Retina (tissue), 1 donor: ENCODE data around the gene TMEM132C.

Source experiments
- DNase-seq: peaks from one replicate; pipeline ENCODE4 v3.0.0-alpha.2; 2016

Gene TMEM132C

GRCh38 chr12:128729628-128730121, 462.7 kb downstream of the TMEM132C start:
- no peak for DNase-seq

DNA sequence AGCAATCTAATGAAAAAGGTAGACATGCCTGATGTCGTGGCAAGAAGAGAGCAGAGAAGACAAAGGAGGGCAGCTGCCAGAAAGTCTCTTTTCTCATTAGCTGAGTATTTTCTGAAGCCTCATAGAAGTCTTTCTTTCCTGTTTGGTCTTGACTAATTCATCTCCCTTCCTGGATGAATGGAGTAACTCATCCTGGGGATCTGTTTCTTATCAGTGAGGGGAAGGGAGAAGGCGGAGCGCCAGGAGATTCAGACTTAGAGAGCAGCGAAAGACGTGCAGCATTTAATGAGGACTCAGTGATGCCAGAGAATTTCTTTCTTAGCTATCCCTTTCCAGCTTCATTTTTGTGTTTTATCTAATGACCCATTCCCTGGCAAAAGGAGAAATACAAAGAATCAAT, 467.4 kb downstream of the TMEM132C start:
- peak; percentile 10 for DNase-seq

- no peak for DNase-seq
These were observed 470.5 kb downstream of the TMEM132C start for GRCh38 chr12:128737292-128737966.

GRCh38 chr12:128743916-128744315, 476.9 kb downstream of the TMEM132C start:
- no peak for DNase-seq

- no peak for DNase-seq
These were observed 479.1 kb downstream of the TMEM132C start for GRCh38 chr12:128745772-128746689.

DNA sequence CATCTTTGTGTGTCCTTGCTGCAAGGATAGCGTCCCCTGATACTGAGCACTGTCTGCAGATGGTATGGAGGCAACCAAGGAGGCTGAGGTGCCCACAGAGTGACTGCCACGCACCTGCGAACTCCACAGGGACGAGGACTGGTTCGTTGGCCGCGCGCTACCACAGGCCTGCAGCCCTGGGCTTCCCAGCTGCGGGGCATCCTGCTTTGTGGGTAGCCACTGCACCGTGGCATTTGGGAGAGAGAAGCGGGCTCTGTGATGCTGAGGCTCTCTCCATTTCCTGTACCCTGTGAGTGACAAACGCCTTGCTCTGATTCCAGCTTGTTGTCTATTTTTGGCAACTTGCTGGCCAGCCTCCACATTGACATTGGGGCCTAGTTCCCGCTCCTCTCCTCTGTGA, 480.5 kb downstream of the TMEM132C start:
- DNase-seq: no peak

GRCh38 chr12:128752386-128752785, 485.4 kb downstream of the TMEM132C start:
- DNase-seq: no peak

DNA sequence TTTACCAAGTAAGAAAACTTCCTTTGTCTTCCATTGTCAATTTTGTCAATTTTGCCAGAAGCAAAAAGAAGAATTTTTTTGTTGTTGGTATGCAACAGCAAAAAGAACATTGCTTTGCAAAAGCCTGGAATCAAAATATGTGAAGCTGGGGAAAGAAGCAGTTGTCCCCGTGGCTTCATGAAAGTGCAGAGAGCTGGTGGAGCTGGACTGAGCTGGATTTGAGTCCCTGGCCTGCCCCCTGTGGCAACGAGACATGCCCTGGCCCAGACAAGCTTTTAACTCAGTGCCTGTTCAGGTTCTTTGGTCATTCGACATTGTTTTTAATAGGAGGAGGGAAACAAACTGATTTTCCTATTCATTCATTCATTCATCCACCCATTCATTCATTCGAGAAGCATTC, 486.5 kb downstream of the TMEM132C start:
- DNase-seq: no peak

GRCh38 chr12:128754275-128754674, 487.3 kb downstream of the TMEM132C start:
- no peak for DNase-seq

- no peak for DNase-seq
These were observed 488.6 kb downstream of the TMEM132C start for GRCh38 chr12:128755566-128755965.
